IMR-90 (cell line): ENCODE results near the gene SLC5A3. TPM values are rescaled to one million over a fixed set of nuclear protein-coding genes. Genes with fewer than 3 reads are reported as not detected.

Source experiments
- ATAC-seq: fragments of 200-7000 bp; cut with Tn5 transposase; 2 replicates; pipeline ENCODE4 v1.9.1; 2020; ENCODE audit warnings: low read depth, mild to moderate bottlenecking, moderate library complexity
- BruUV-seq: library from RNA; stranded (reverse); fragments of 400-500 nt; replicated peaks from 2 replicates; lab custom pipeline; 2021; lab: Mats Ljungman, UMichigan
- CTCF ChIA-PET: fragments of 300-600 bp; formaldehyde crosslinking; extraction: SDS; loops from one replicate; lab custom pipeline; 2021; ENCODE audit warnings: antibody characterized with exemption; lab: Yijun Ruan, JAX
- POLR2A ChIA-PET: fragments of 300-600 bp; sonication (Branson Sonifier 250); formaldehyde crosslinking; loops from one replicate; lab custom pipeline; 2022; ENCODE audit warnings: antibody characterized with exemption; ENCODE audit not compliant: unreplicated experiment; lab: Charles Lee
- DNase-seq: peaks from one replicate; pipeline ENCODE4 v3.0.0; 2013
- H2AFZ ChIP-seq: replicated peaks from 2 replicates; pipeline ENCODE3; 2013; ENCODE audit warnings: low read length, mild to moderate bottlenecking; ENCODE audit not compliant: poor library complexity
- H2AK5ac ChIP-seq: 2 replicates; pipeline ENCODE4 v1.6.1; 2013; ENCODE audit warnings: low read depth, low read length, inconsistent platforms
- H2AK9ac ChIP-seq: replicated peaks from 2 replicates; pipeline ENCODE3; 2013; ENCODE audit warnings: mild to moderate bottlenecking, low read depth, low read length, moderate library complexity; ENCODE audit not compliant: poor library complexity
- H2BK120ac ChIP-seq: 2 replicates; pipeline ENCODE4 v1.6.1; 2013; ENCODE audit warnings: low read depth, low read length, inconsistent platforms
- H2BK15ac ChIP-seq: 3 replicates; pipeline ENCODE4 v1.6.1; 2013; ENCODE audit warnings: low read depth, low read length, inconsistent platforms
- H2BK20ac ChIP-seq: 2 replicates; pipeline ENCODE4 v1.6.1; 2013; ENCODE audit warnings: low read depth, mild to moderate bottlenecking, inconsistent platforms, low read length, moderate library complexity
- H2BK5ac ChIP-seq: 2 replicates; pipeline ENCODE4 v1.6.1; 2013; ENCODE audit warnings: mild to moderate bottlenecking, low read depth, low read length, inconsistent platforms; ENCODE audit not compliant: poor library complexity, severe bottlenecking
- H3K14ac ChIP-seq: replicated peaks from 2 replicates; pipeline ENCODE4 v1.6.1; 2013; ENCODE audit warnings: low read depth, low read length, inconsistent platforms
- H3K18ac ChIP-seq: 2 replicates; pipeline ENCODE4 v1.6.1; 2013; ENCODE audit warnings: low read depth, low read length, control low read depth
- H3K23ac ChIP-seq: 2 replicates; pipeline ENCODE4 v1.6.1; 2013; ENCODE audit warnings: low read depth, low read length, inconsistent platforms
- H3K27ac ChIP-seq: 2 replicates; pipeline ENCODE4 v1.5.1; 2013; ENCODE audit warnings: mild to moderate bottlenecking, control low read depth, low read length; ENCODE audit not compliant: insufficient read depth
- H3K27me3 ChIP-seq: 2 replicates; pipeline ENCODE4 v1.6.1; 2013; ENCODE audit warnings: low read length; ENCODE audit not compliant: control insufficient read depth, insufficient read depth
- H3K36me3 ChIP-seq: 2 replicates; pipeline ENCODE4 v1.6.1; 2013; ENCODE audit warnings: low read length, mixed read lengths; ENCODE audit not compliant: control insufficient read depth, insufficient read depth
- H3K4ac ChIP-seq: 2 replicates; pipeline ENCODE4 v1.6.1; 2013; ENCODE audit warnings: low read depth, low read length, inconsistent platforms
- H3K4me1 ChIP-seq: 2 replicates; pipeline ENCODE4 v1.6.1; 2013; ENCODE audit warnings: low read length, mixed read lengths; ENCODE audit not compliant: control insufficient read depth, insufficient read depth
- H3K4me2 ChIP-seq: 2 replicates; pipeline ENCODE4 v1.6.1; 2013; ENCODE audit warnings: low read depth, mild to moderate bottlenecking, control low read depth, low read length, moderate library complexity
- H3K4me3 ChIP-seq: 2 replicates; pipeline ENCODE4 v1.5.1; 2013; ENCODE audit warnings: low read depth, mild to moderate bottlenecking, control low read depth, low read length, moderate library complexity; ENCODE audit not compliant: insufficient read depth
- H3K56ac ChIP-seq: 2 replicates; pipeline ENCODE4 v1.6.1; 2013; ENCODE audit warnings: low read length, inconsistent platforms; ENCODE audit not compliant: insufficient read depth; ENCODE audit errors: extremely low read depth
- H3K79me1 ChIP-seq, 2 experiments: 2 replicates each; pipeline ENCODE4 v1.6.1; 2013; ENCODE audit warnings: low read length in 2 of 2, inconsistent platforms in 1 of 2, low read depth in 1 of 2
- H3K9ac ChIP-seq: 2 replicates; pipeline ENCODE4 v1.6.1; 2013; ENCODE audit warnings: low read depth, low read length, control low read depth
- H3K9me1 ChIP-seq: 2 replicates; pipeline ENCODE4 v1.6.1; 2013; ENCODE audit warnings: low read length, inconsistent platforms; ENCODE audit not compliant: insufficient read depth
- H3K9me3 ChIP-seq: 2 replicates; pipeline ENCODE4 v1.6.1; 2013; ENCODE audit warnings: low read length; ENCODE audit not compliant: control insufficient read depth, insufficient read depth
- H4K20me1 ChIP-seq: 2 replicates; pipeline ENCODE4 v1.6.1; 2013; ENCODE audit warnings: low read length, inconsistent platforms; ENCODE audit not compliant: insufficient read depth
- H4K5ac ChIP-seq: 2 replicates; pipeline ENCODE4 v1.6.1; 2013; ENCODE audit warnings: mild to moderate bottlenecking, low read depth, low read length, control low read depth
- H4K8ac ChIP-seq, 2 experiments: 2 replicates each; pipeline ENCODE4 v1.6.1; 2013; ENCODE audit warnings: low read depth in 2 of 2, low read length in 2 of 2, control low read depth in 1 of 2, inconsistent platforms in 1 of 2
- H4K91ac ChIP-seq: 2 replicates; pipeline ENCODE4 v1.6.1; 2013; ENCODE audit warnings: low read depth, low read length, inconsistent platforms; ENCODE audit not compliant: insufficient read depth
- MAFK ChIP-seq: IDR thresholded peaks from 2 replicates; pipeline ENCODE4 v1.6.1; 2012; ENCODE audit warnings: low read depth, low read length, improper control_type of control experiment
- MXI1 ChIP-seq: IDR thresholded peaks from 2 replicates; pipeline ENCODE4 v1.6.1; 2012; ENCODE audit warnings: low read depth, mild to moderate bottlenecking, low read length, moderate library complexity, borderline replicate concordance
- WGBS, 2 experiments: methylation state at CpG; one replicate each; pipeline versions ENCODE4 v1.1.5 to v1.1.7; 2013; ENCODE audit warnings: missing lambda C conversion rate in 2 of 2; ENCODE audit not compliant: insufficient read length in 1 of 2; ENCODE audit errors: extremely low coverage in 2 of 2; 5-methylcytosine and 5-hydroxymethylcytosine counted together
- dilution Hi-C: fragments of 300-500 bp; cut with HindIII; formaldehyde crosslinking; loops from one replicate; pipeline ENCODE4 v1.14.3; 2018; ENCODE audit warnings: low sequenced_read_pairs; ENCODE audit not compliant: unreplicated experiment
- in situ Hi-C: fragments of 300-500 bp; cut with MboI; formaldehyde crosslinking; loops from 3 replicates; pipeline ENCODE4 v1.14.3; 2019; ENCODE audit warnings: low sequenced_read_pairs, inconsistent platforms, mixed read lengths
- intact Hi-C: fragments of 100-400 bp; cut with micrococcal nuclease; formaldehyde crosslinking; loops from 2 replicates; pipeline ENCODE4 v1.10.0; 2022
- polyA plus RNA-seq, 3 experiments: library from polyadenylated mRNA; depleted of rRNA; stranded (reverse); fragments of >200 nt; gene quantifications; 2 replicates each; pipeline ENCODE4 v1.2.3, GENCODE V29; 2012; ENCODE audit warnings: low replicate concordance in 1 of 3
- total RNA-seq: library from RNA; depleted of rRNA; stranded (reverse); fragments of >200 nt; gene quantifications from 2 replicates; pipeline ENCODE4 v1.2.3, GENCODE V29; 2012
- TF ChIP-seq, protein P1 (sequence below): fragments of 150-350 bp; IDR thresholded peaks from 2 replicates; pipeline ENCODE4 v1.6.1; 2017; ENCODE audit warnings: mild to moderate bottlenecking, antibody characterized with exemption, low read length, low read depth

The SLC5A3 gene
- total and polyA plus RNA-seq, 2 of the 4 experiments (the other 2 are of a cell fraction) = 1.8 to 9.9 TPM

DNA sequence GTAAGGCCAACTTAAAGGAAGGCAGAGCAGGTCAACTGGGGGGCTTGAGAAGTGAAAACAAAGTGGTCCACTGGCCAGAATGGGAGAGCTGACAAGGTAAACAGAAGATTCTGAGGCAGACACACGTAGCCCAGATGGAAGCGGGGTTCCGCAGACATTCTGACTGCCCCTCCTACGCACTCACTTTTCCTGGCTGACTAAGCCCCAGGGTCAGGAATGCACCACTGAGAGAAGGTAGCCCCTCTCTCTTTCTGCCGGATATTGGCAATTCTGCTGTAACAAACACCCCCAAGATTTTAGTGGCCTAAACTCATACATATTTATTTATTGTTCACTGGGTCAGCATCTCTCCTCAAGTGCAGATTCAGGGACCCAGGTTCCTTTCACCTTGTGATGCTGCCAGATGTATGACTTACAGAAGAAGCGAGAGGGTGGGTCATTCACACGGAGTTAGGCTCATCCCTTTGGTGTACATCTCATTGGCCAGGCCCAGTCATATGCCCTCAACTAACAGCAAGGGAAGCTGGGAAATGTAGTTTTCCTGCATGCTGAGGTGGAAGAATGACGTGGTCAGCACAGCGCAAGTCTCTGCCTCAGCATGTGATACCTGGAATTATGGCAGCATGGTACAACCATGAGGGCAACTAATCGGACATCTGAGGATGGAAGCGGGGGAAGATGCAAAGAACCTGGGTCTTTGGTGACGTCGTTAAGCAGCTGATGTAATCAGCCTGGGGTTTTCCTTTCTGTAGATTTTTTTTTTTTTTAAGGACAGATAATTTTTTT, 43.4 kb upstream of the SLC5A3 start:
- CTCF ChIA-PET = no interaction called here
- H3K4me2 ChIP-seq = peak overlapping the region; percentile 53; the same call in 1 of the 2 replicates
- no peaks in the 10 kb centered on the region for H3K36me3 ChIP-seq
- peak overlapping the region; percentile 18; the same call in 1 of the 2 replicates for H2AK5ac ChIP-seq
- peak overlapping the region; percentile 69; the same call in 1 of the 2 replicates for H2BK20ac ChIP-seq
- peak overlapping the region; percentile 44 for H3K4ac ChIP-seq
- POLR2A ChIA-PET = no interaction called here
- peak overlapping the region in 1 of 2 experiments; percentile 78; a peak in 2 of 4 replicates for H4K8ac ChIP-seq
- H4K20me1 ChIP-seq = no peaks in the 10 kb centered on the region
- peak overlapping the region; percentile 38; the same call in 1 of the 2 replicates for H4K91ac ChIP-seq
- H3K4me1 ChIP-seq = no peaks in the 10 kb centered on the region
- no peaks in the 10 kb centered on the region for H3K27me3 ChIP-seq
- no peak overlapping the region for H3K23ac ChIP-seq
- H3K14ac ChIP-seq = 0 out of 2 replicates have a peak overlapping the region, but pooled peaks have one; percentile 54
- peak; percentile 98 for ATAC-seq
- H3K9me3 ChIP-seq = no peaks in the 10 kb centered on the region
- 0 out of 2 replicates have a peak overlapping the region, but pooled peaks have one; percentile 5 for H3K18ac ChIP-seq
- intact Hi-C loops (no loop called here), in situ Hi-C loops (no loop called here), dilution Hi-C loops (no loop called here)
- TF ChIP-seq, protein P1, sequence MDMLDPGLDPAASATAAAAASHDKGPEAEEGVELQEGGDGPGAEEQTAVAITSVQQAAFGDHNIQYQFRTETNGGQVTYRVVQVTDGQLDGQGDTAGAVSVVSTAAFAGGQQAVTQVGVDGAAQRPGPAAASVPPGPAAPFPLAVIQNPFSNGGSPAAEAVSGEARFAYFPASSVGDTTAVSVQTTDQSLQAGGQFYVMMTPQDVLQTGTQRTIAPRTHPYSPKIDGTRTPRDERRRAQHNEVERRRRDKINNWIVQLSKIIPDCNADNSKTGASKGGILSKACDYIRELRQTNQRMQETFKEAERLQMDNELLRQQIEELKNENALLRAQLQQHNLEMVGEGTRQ = peak; percentile 98
- TF ChIP-seq MXI1 (no peak), MAFK (peak; percentile 26; the same call in 1 of the 2 replicates)
- H3K79me1 ChIP-seq = no peaks in the 10 kb centered on the region
- no peak overlapping the region for H3K27ac ChIP-seq
- WGBS, 2 experiments = 20% methylated on average over 3 of the region's 13 CpGs; no CpG with 5 or more reads in 1 of the 2 experiments
- H2AK9ac ChIP-seq = peak overlapping the region; percentile 65
- peak; percentile 82 for DNase-seq
- H3K9me1 ChIP-seq = no peaks in the 10 kb centered on the region; the same call in none of the 2 replicates
- BruUV-seq = no TSS peak
- peak overlapping the region; percentile 6; the same call in 1 of the 2 replicates for H3K4me3 ChIP-seq
- H2BK120ac ChIP-seq = peak overlapping the region; percentile 66
- H3K56ac ChIP-seq = no peak overlapping the region
- H4K5ac ChIP-seq = no peak overlapping the region
- H2AFZ ChIP-seq = peak overlapping the region; percentile 85
- H3K9ac ChIP-seq = no peak overlapping the region
- no peak overlapping the region for H2BK5ac ChIP-seq
- H2BK15ac ChIP-seq = no peak overlapping the region; the same call in 2 of the 3 replicates
